T47D (cell line): Measurements from ENCODE around the gene TMEM260.
A peak's percentile ranks its signal among the peaks of the same experiment; 100 is the strongest.

Source experiments
- DNase-seq, 2 experiments: peaks; one replicate each; pipeline versions ENCODE4 v3.0.0 to v3.0.0-alpha.2; 2011 to 2012; ENCODE audit warnings: low read depth in 1 of 2, low spot score in 1 of 2
- JUND ChIP-seq: IDR thresholded peaks from 2 replicates; pipeline ENCODE4 v1.6.1; 2012; ENCODE audit warnings: low read depth
- in situ Hi-C: cut with HindIII; loops from 2 replicates; pipeline ENCODE4 v1.10.0; 2016; ENCODE audit warnings: low sequenced_read_pairs, low pct_unique_long_range_greater_than_20kb

Gene TMEM260

GRCh38 chr14:56579345-56580220, at the start of gene TMEM260:
TMEM260 (plus strand) TSS chr14:56579798; CDS start chr14:56579915, 117 bp downstream.
- peak; percentile 92 to 95 for DNase-seq
- peak; percentile 66 for TF ChIP-seq JUND
- in situ Hi-C loops = no loop called here

- no peak for DNase-seq
- TF ChIP-seq JUND = no peak
- in situ Hi-C loops = no loop called here
Measured at GRCh38 chr14:56532546-56532945, 47.1 kb upstream of the TMEM260 start.

- no peak for DNase-seq
- in situ Hi-C loops = no loop called here
- TF ChIP-seq JUND = no peak
Measured at GRCh38 chr14:56534656-56535055, 44.9 kb upstream of the TMEM260 start.

GRCh38 chr14:56539862-56540261, 39.7 kb upstream of the TMEM260 start:
- TF ChIP-seq JUND = no peak
- in situ Hi-C loops = no loop called here
- DNase-seq = no peak

- in situ Hi-C loops = no loop called here
- TF ChIP-seq JUND = no peak
- no peak for DNase-seq
Measured at GRCh38 chr14:56543436-56543835, 36.2 kb upstream of the TMEM260 start.

GRCh38 chr14:56549721-56550120, 29.9 kb upstream of the TMEM260 start:
- in situ Hi-C loops = no loop called here

GRCh38 chr14:56552615-56553014, 27.0 kb upstream of the TMEM260 start:
- in situ Hi-C loops = no loop called here
- DNase-seq = no peak
- TF ChIP-seq JUND = no peak

More at GRCh38 chr14:56549721-56550120, 29.9 kb upstream of the TMEM260 start:
- DNase-seq = no peak
- no peak for TF ChIP-seq JUND

GRCh38 chr14:56554301-56554700, 25.3 kb upstream of the TMEM260 start:
- no peak for DNase-seq
- in situ Hi-C loops = no loop called here
- no peak for TF ChIP-seq JUND

- in situ Hi-C loops = no loop called here
- no peak for TF ChIP-seq JUND
- peak; percentile 47 to 76 for DNase-seq
Measured at GRCh38 chr14:56555921-56556570, 23.6 kb upstream of the TMEM260 start.

GRCh38 chr14:56559182-56559581, 20.4 kb upstream of the TMEM260 start:
- no peak for DNase-seq
- in situ Hi-C loops = no loop called here
- no peak for TF ChIP-seq JUND

GRCh38 chr14:56561606-56562005, 18.0 kb upstream of the TMEM260 start:
- DNase-seq = no peak
- no peak for TF ChIP-seq JUND

GRCh38 chr14:56562883-56563282, 16.7 kb upstream of the TMEM260 start:
- no peak for TF ChIP-seq JUND
- in situ Hi-C loops = no loop called here
- no peak for DNase-seq

More at GRCh38 chr14:56561606-56562005, 18.0 kb upstream of the TMEM260 start:
- in situ Hi-C loops = no loop called here

GRCh38 chr14:56569174-56569573, 10.4 kb upstream of the TMEM260 start:
- no peak for TF ChIP-seq JUND
- in situ Hi-C loops = no loop called here

More at GRCh38 chr14:56569174-56569573, 10.4 kb upstream of the TMEM260 start:
- no peak for DNase-seq
